ENCODE results near the gene ARHGEF39. TPM values are rescaled to one million over a fixed set of nuclear protein-coding genes. Genes with fewer than 3 reads are reported as not detected.
A peak's percentile ranks its signal among the peaks of the same experiment; 100 is the strongest.
"Not testable (repeated sequence)": the region's sequence is repeated elsewhere in the genome, so short reads cannot be mapped to it uniquely, and the experiment has no call there.

The ARHGEF39 gene
- total and polyA plus RNA-seq, 11 donors: 0.11 to 1.2 (median 0.27) TPM

- TF ChIP-seq POLR2A (IDR thresholded peaks at IDR 0.05) (no peak), CTCF (IDR thresholded peaks at IDR 0.05) (no peak)
- intact Hi-C loops (cut with DNase I): loop anchor here in 1 of 10 donors (10.0 kb wide), 1 partner anchor 245 kb away; no protein-coding TSS in a partner anchor
- ATAC-seq (no peak), DNase-seq (no peak)
- Histone ChIP-seq H3K4me1 (peaks cover 0 to 73% (median 0%) of the 10 kb centered on the region in 12 donors), H3K36me3 (no peaks in the 10 kb centered on the region), H3K27ac (peak overlapping the region in 1 of 12 donors; percentile 80), H3K27me3 (no peaks in the 10 kb centered on the region), H3K4me3 (no peak overlapping the region), H3K9me3 (no peaks in the 10 kb centered on the region)
- 87 to 97% (median 89%) methylated on average over 1 of the region's 1 CpG for WGBS, 4 donors
Measured at GRCh38 chr9:35639631-35640030, 25.4 kb downstream of the ARHGEF39 start.

- peaks cover 0 to 73% (median 0%) of the 10 kb centered on the region in 12 donors for H3K4me1 ChIP-seq
- intact Hi-C loops (cut with DNase I): not testable (repeated sequence)
- 58 to 71% (median 62%) methylated on average over 1 of the region's 1 CpG for WGBS, 4 donors
Measured at GRCh38 chr9:35639225-35639624, 25.8 kb downstream of the ARHGEF39 start.

GRCh38 chr9:35638751-35639150 is 26.2 kb downstream of the ARHGEF39 start:
- H3K27me3 ChIP-seq; H3K36me3 ChIP-seq; ATAC-seq; H3K9me3 ChIP-seq; intact Hi-C loops (cut with DNase I); DNase-seq; H3K4me3 ChIP-seq: not testable (repeated sequence)
- Histone ChIP-seq H3K4me1 (peaks cover 0 to 73% (median 0%) of the 10 kb centered on the region in 12 donors), H3K27ac (peak overlapping the region in 2 of 12 donors; percentile 13 to 80)
- WGBS, 4 donors: 58 to 75% (median 60%) methylated on average over 7 of the region's 8 CpGs

More at GRCh38 chr9:35639225-35639624, 25.8 kb downstream of the ARHGEF39 start:
- H3K27ac ChIP-seq: peak overlapping the region in 2 of 12 donors; percentile 13 to 80
- not testable (repeated sequence) for H3K27me3 ChIP-seq, ATAC-seq, H3K9me3 ChIP-seq, DNase-seq, H3K36me3 ChIP-seq, H3K4me3 ChIP-seq

GRCh38 chr9:35637427-35637955 is 27.5 kb downstream of the ARHGEF39 start:
- intact Hi-C loops (cut with DNase I); H3K4me3 ChIP-seq; H3K27me3 ChIP-seq; H3K9me3 ChIP-seq; H3K36me3 ChIP-seq; ATAC-seq; DNase-seq: not testable (repeated sequence)
- H3K4me1 ChIP-seq: peaks cover 0 to 73% (median 0%) of the 10 kb centered on the region in 12 donors
- WGBS, 4 donors: 93 to 96% (median 94%) methylated on average over 9 of the region's 9 CpGs
- H3K27ac ChIP-seq: peak overlapping the region in 2 of 12 donors; percentile 46 to 80

- DNase-seq; intact Hi-C loops (cut with DNase I); H3K36me3 ChIP-seq; H3K9me3 ChIP-seq; H3K27me3 ChIP-seq; ATAC-seq; H3K4me3 ChIP-seq: not testable (repeated sequence)
- H3K27ac ChIP-seq: peak overlapping the region in 3 of 12 donors; percentile 34 to 80 (median 46)
- H3K4me1 ChIP-seq: peaks cover 0 to 68% (median 0%) of the 10 kb centered on the region in 12 donors
- WGBS, 4 donors: 96 to 97% (median 97%) methylated on average over 6 of the region's 6 CpGs
Measured at GRCh38 chr9:35636877-35637246, 28.1 kb downstream of the ARHGEF39 start.

GRCh38 chr9:35636135-35636876 is 28.7 kb downstream of the ARHGEF39 start:
- ATAC-seq (peak in 2 of 4 donors; percentile 28 to 65), DNase-seq (no peak)
- no peaks in the 10 kb centered on the region for H3K27me3 ChIP-seq
- H3K4me3 ChIP-seq: no peak overlapping the region
- H3K4me1 ChIP-seq: peaks cover 0 to 64% (median 0%) of the 10 kb centered on the region in 12 donors
- WGBS, 4 donors: 71 to 85% (median 79%) methylated on average over 9 of the region's 9 CpGs
- H3K36me3 ChIP-seq: no peaks in the 10 kb centered on the region
- TF ChIP-seq CTCF (IDR thresholded peaks at IDR 0.05) (no peak), POLR2A (IDR thresholded peaks at IDR 0.05) (no peak)
- intact Hi-C loops (cut with DNase I): no loop called here
- peak overlapping the region in 3 of 12 donors; percentile 22 to 80 (median 34) for H3K27ac ChIP-seq
- H3K9me3 ChIP-seq: no peaks in the 10 kb centered on the region
